ENCODE data around the gene CREBL2.

DNA sequence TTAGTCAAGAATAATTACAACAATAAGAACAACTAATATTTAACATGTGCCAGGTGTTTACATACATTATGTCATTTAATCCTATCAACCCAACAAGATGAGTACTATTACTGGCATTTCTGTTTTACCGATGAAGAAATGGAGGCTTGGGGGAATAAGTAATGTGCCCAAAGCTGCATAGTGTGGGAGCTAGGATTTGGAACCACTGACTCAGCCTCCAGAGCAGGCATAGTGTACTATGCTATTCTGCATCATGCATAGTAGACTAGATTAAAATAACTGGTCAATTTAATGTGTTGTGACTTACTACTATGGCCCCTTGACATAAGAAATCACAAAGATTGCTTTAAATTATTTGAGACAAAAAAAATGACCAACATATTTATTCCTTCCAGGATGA, 74.8 kb downstream of the CREBL2 start:
- TF ChIP-seq CTCF (IDR thresholded peaks at IDR 0.05) (no peak), EP300 (IDR thresholded peaks at IDR 0.05; ENCODE audit: low read depth) (no peak), POLR2A (IDR thresholded peaks at IDR 0.05) (no peak), POLR2AphosphoS5 (IDR thresholded peaks at IDR 0.05) (no peak)

Data from transverse colon (tissue), 4 donors.